Peyer's patch (tissue), 4 donors: ENCODE measurements around the gene ANKFY1. TPM values are rescaled to one million over a fixed set of nuclear protein-coding genes. Genes with fewer than 3 reads are reported as not detected.

Source experiments
- DNase-seq, 3 donors: peaks; one replicate each; pipeline ENCODE4 v3.0.0-alpha.2; 2017 to 2019
- H3K27ac ChIP-seq, 4 donors: fragments of 200-600 bp; sonication (generic); one replicate each; pipeline ENCODE4 v1.5.1; 2016 to 2019
- H3K27me3 ChIP-seq, 2 donors: fragments of 200-600 bp; sonication (generic); one replicate each; pipeline ENCODE4 v1.5.1; 2019
- H3K36me3 ChIP-seq, 3 donors: fragments of 200-600 bp; sonication (generic); one replicate each; pipeline ENCODE4 v1.5.1; 2016 to 2019
- H3K4me1 ChIP-seq, 4 donors: fragments of 200-600 bp; sonication (generic); one replicate each; pipeline ENCODE4 v1.5.1; 2016 to 2019
- H3K4me3 ChIP-seq, 4 donors: fragments of 200-600 bp; sonication (generic); 1 replicate in 3 of 4; 2 replicates in 1 of 4; pipeline ENCODE4 v1.5.1; 2016 to 2019; ENCODE audit warnings: mild to moderate bottlenecking in 1 of 4
- H3K9me3 ChIP-seq, 4 donors: fragments of 200-600 bp; sonication (generic); one replicate each; pipeline ENCODE4 v1.5.1; 2016 to 2019; ENCODE audit warnings: mild to moderate bottlenecking in 1 of 4
- POLR2A ChIP-seq, 2 donors: fragments of 450-650 bp; IDR thresholded peaks; one replicate each; pipeline ENCODE4 v1.5.1; 2017; ENCODE audit warnings: antibody characterized with exemption in 2 of 2, mild to moderate bottlenecking in 2 of 2, moderate library complexity in 2 of 2
- total RNA-seq, 4 donors: library from RNA; depleted of rRNA; stranded (reverse); fragments of >200 nt; gene quantifications; one replicate each; pipeline ENCODE4 v1.1.0, GENCODE V29; 2016
- TF ChIP-seq, protein P1 (sequence below), 6 experiments: fragments of 450-650 bp in 4 of 6; fragments of 200-600 bp in 2 of 6; sonication (generic) in 1 of 6; IDR thresholded peaks; one replicate each; pipeline ENCODE4 v1.5.1; 2017 to 2019; ENCODE audit warnings: antibody characterized with exemption in 6 of 6, mild to moderate bottlenecking in 3 of 6, moderate library complexity in 1 of 6

ANKFY1 gene
- total RNA-seq, 4 donors from 2014 or later, result 40.8 to 57.1 (median 48.5) TPM

- TF ChIP-seq POLR2A (IDR thresholded peaks at IDR 0.05), result no peak
- TF ChIP-seq, protein P1, sequence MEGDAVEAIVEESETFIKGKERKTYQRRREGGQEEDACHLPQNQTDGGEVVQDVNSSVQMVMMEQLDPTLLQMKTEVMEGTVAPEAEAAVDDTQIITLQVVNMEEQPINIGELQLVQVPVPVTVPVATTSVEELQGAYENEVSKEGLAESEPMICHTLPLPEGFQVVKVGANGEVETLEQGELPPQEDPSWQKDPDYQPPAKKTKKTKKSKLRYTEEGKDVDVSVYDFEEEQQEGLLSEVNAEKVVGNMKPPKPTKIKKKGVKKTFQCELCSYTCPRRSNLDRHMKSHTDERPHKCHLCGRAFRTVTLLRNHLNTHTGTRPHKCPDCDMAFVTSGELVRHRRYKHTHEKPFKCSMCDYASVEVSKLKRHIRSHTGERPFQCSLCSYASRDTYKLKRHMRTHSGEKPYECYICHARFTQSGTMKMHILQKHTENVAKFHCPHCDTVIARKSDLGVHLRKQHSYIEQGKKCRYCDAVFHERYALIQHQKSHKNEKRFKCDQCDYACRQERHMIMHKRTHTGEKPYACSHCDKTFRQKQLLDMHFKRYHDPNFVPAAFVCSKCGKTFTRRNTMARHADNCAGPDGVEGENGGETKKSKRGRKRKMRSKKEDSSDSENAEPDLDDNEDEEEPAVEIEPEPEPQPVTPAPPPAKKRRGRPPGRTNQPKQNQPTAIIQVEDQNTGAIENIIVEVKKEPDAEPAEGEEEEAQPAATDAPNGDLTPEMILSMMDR (IDR thresholded peaks at IDR 0.05), result no peak
- H3K4me1 ChIP-seq, result peaks cover 0 to 36% (median 0%) of the 10 kb centered on the region in 4 donors
- no peak overlapping the region for H3K4me3 ChIP-seq
These were observed 16.3 kb downstream of the ANKFY1 start for GRCh38 chr17:4247361-4247970.

GRCh38 chr17:4246674-4247073 is 17.1 kb downstream of the ANKFY1 start:
- H3K4me3 ChIP-seq, result no peak overlapping the region
- DNase-seq, result no peak
- TF ChIP-seq POLR2A (IDR thresholded peaks at IDR 0.05), result no peak
- TF ChIP-seq, protein P1 (IDR thresholded peaks at IDR 0.05), result no peak
- H3K4me1 ChIP-seq, result peaks cover 0 to 42% (median 0%) of the 10 kb centered on the region in 4 donors
- H3K9me3 ChIP-seq, result no peaks in the 10 kb centered on the region
- H3K27ac ChIP-seq, result no peak overlapping the region
- H3K27me3 ChIP-seq, result no peaks in the 10 kb centered on the region
- H3K36me3 ChIP-seq, result peaks cover 0 to 7% (median 0%) of the 10 kb centered on the region in 3 donors

More at GRCh38 chr17:4247361-4247970, 16.3 kb downstream of the ANKFY1 start:
- no peak for DNase-seq
- Histone ChIP-seq H3K27ac (peak overlapping the region in 3 of 4 donors; percentile 14 to 90 (median 67)), H3K9me3 (no peaks in the 10 kb centered on the region), H3K27me3 (no peaks in the 10 kb centered on the region), H3K36me3 (peaks cover 0 to 2% (median 0%) of the 10 kb centered on the region in 3 donors)

DNA sequence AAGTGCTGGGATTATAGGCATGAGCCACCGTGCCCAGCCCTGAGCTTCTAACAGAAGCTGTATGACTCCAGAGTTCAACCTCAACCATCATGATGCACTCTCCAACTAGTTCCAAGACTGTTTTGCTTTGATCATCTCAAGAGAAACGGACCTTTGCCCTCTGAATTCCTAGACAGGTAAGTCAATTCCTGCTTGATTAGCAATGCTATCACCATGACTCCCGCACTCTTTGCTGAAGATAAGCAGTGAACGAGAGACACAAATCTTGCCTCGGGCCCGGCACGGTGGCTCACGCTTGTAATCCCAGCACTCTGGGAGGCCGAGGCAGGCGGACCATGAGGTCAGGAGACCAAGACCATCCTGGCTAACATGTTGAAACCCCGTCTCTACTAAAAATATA is 22.2 kb downstream of the ANKFY1 start:
- Histone ChIP-seq H3K27me3 (no peaks in the 10 kb centered on the region), H3K36me3 (peaks cover 0 to 39% (median 0%) of the 10 kb centered on the region in 3 donors), H3K27ac (peak overlapping the region in 2 of 4 donors; percentile 35 to 39), H3K4me1 (peaks cover 0 to 15% (median 0%) of the 10 kb centered on the region in 4 donors), H3K4me3 (no peak overlapping the region), H3K9me3 (no peaks in the 10 kb centered on the region)
- TF ChIP-seq, protein P1 (IDR thresholded peaks at IDR 0.05), result no peak
- TF ChIP-seq POLR2A (IDR thresholded peaks at IDR 0.05), result no peak
- peak in 2 of 3 donors; percentile 56 to 66 for DNase-seq

- no peak for TF ChIP-seq POLR2A (IDR thresholded peaks at IDR 0.05)
- TF ChIP-seq, protein P1 (IDR thresholded peaks at IDR 0.05), result no peak
- H3K27me3 ChIP-seq, result no peaks in the 10 kb centered on the region
- H3K9me3 ChIP-seq, result no peaks in the 10 kb centered on the region
- no peak overlapping the region for H3K4me3 ChIP-seq
- peaks cover 0 to 53% (median 0%) of the 10 kb centered on the region in 3 donors for H3K36me3 ChIP-seq
- no peak for DNase-seq
- no peak overlapping the region for H3K27ac ChIP-seq
- peaks cover 0 to 3% (median 0%) of the 10 kb centered on the region in 4 donors for H3K4me1 ChIP-seq
These were observed 27.3 kb downstream of the ANKFY1 start for GRCh38 chr17:4236456-4236855.

DNA sequence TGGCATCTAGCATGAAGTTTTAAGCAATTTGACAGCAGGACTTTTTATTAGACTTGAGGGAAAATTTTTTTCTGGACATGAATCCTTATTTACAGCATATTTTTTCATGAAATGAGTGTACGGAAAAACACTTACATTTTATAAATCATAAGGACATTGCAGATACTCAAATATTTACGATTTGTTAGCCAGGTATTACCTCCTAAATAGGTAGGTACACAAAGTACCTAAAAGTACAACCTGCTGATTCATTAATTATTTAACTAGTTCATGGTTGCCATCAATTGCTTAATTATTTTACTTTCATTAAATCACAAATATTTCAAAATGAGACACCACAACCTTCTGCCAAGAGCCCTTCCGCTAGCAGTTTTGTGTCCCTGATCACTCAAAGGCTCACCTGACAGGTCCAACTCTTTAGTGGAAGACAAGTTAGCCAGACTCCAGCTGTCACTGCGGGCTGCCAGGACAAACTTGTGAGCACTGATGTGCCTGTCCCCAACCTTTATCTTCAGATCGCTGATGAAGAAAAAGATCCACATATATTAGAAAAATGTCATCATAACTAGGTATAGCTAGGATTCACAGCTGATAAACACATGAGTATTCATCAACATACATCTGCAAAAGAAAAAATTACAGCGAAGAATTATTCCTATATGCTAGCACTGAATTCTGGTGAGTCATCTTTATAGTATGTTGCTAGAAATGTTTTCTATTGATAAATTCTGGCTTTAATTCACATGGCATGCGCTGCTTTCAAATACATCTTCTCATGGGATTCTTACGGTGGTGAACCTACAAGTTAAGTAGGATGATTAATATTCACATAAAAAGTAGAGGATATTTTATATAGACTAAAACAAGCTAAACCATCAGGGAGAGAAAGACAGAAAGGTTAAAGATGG is 28.2 kb downstream of the ANKFY1 start:
- Histone ChIP-seq H3K27ac (no peak overlapping the region), H3K4me3 (no peak overlapping the region), H3K9me3 (no peaks in the 10 kb centered on the region), H3K36me3 (peaks cover 0 to 47% (median 0%) of the 10 kb centered on the region in 3 donors), H3K4me1 (peaks cover 0 to 11% (median 0%) of the 10 kb centered on the region in 4 donors), H3K27me3 (no peaks in the 10 kb centered on the region)
- TF ChIP-seq POLR2A (IDR thresholded peaks at IDR 0.05), result no peak
- TF ChIP-seq, protein P1 (IDR thresholded peaks at IDR 0.05), result no peak
- no peak for DNase-seq
